Colonic mucosa (tissue), 4 donors: ENCODE data around the gene CDH15. TPM values are rescaled to one million over a fixed set of nuclear protein-coding genes. Genes with fewer than 3 reads are reported as not detected.

ENCODE experiments used
- DNase-seq: peaks from one replicate; pipeline ENCODE4 v3.0.0-alpha.2; 2020
- H3K27ac ChIP-seq: fragments of 200-600 bp; one replicate; pipeline ENCODE4 v1.8.0; 2021
- H3K27me3 ChIP-seq: fragments of 200-600 bp; one replicate; pipeline ENCODE4 v1.8.0; 2021
- H3K36me3 ChIP-seq: fragments of 200-600 bp; one replicate; pipeline ENCODE4 v1.8.0; 2021
- H3K4me1 ChIP-seq: fragments of 200-600 bp; one replicate; pipeline ENCODE4 v1.8.0; 2021; ENCODE audit warnings: mild to moderate bottlenecking
- H3K4me3 ChIP-seq: fragments of 200-600 bp; one replicate; pipeline ENCODE4 v1.8.0; 2021
- H3K9ac ChIP-seq, 2 donors: one replicate each; pipeline ENCODE4 v1.7.0; 2013; ENCODE audit warnings: control low read depth in 2 of 2, low read depth in 2 of 2, low read length in 2 of 2
- H3K9me3 ChIP-seq: fragments of 200-600 bp; one replicate; pipeline ENCODE4 v1.8.0; 2021
- intact Hi-C: fragments of 100-400 bp; cut with DNase I; formaldehyde crosslinking; loops from one replicate; pipeline ENCODE4 v1.14.1; 2022
- total RNA-seq, 2 donors: library from RNA; stranded (reverse); fragmentation: NEBNext Ultra II Directional in 1 of 2; extraction: Animal tissue kit (Norgen Biotek cat#: 25700) in 1 of 2; gene quantifications; one replicate each; pipeline ENCODE4 v1.2.1, GENCODE V29; 2021
- TF ChIP-seq, protein P1 (sequence below): fragments of 200-600 bp; IDR thresholded peaks from one replicate; pipeline ENCODE4 v1.8.0; 2022; ENCODE audit warnings: antibody characterized with exemption, mild to moderate bottlenecking
- donor health status: healthy.
- donor health status: DM: no; HTN: no; CAD: no.
- donor health status: DM: no; HTN: no; CAD: no.

Gene CDH15
- total RNA-seq, 2 donors from 2014 or later, result not detected

DNA sequence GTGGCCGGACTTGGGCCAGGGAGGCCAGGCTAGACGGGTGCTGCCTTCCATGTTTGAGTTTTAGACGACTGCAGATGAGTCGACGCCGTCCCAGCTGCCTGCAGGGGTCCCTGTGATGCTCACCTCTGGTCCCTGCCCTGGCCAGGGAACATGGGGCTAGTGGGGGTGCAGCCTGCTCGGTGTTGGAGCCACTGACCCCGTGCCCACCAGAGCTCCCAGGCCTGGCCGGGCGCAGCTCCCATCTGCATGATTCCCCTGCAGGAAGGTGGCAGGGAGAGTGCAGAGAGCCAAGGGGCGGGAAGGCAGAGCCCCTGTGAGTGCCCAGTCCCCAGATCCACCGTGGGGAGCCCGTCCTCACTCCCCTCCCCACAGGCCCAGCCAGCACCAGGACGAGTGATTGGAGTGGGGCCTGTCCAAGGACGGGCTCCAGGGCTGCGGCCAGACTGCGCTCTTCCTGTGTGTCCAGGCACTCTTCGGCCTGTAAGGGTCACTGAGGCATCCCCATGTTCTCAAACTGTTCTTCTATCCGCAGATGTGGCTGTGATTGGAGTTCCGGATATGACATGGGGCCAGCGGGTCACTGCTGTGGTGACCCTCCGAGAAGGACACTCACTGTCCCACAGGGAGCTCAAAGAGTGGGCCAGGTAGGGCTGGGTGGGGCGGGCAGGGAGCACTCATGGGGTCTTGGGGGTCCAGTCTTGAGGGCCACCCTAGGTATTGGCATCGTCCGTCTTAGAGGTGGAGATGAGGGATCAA is 26.0 kb upstream of the CDH15 start:
- Histone ChIP-seq H3K27ac (no peak overlapping the region), H3K9ac (no peak overlapping the region), H3K4me1 (no peaks in the 10 kb centered on the region), H3K4me3 (no peak overlapping the region), H3K27me3 (no peaks in the 10 kb centered on the region), H3K9me3 (no peaks in the 10 kb centered on the region), H3K36me3 (peaks cover 4% of the 10 kb centered on the region)
- DNase-seq, result no peak
- intact Hi-C loops, result no loop called here
- TF ChIP-seq, protein P1, sequence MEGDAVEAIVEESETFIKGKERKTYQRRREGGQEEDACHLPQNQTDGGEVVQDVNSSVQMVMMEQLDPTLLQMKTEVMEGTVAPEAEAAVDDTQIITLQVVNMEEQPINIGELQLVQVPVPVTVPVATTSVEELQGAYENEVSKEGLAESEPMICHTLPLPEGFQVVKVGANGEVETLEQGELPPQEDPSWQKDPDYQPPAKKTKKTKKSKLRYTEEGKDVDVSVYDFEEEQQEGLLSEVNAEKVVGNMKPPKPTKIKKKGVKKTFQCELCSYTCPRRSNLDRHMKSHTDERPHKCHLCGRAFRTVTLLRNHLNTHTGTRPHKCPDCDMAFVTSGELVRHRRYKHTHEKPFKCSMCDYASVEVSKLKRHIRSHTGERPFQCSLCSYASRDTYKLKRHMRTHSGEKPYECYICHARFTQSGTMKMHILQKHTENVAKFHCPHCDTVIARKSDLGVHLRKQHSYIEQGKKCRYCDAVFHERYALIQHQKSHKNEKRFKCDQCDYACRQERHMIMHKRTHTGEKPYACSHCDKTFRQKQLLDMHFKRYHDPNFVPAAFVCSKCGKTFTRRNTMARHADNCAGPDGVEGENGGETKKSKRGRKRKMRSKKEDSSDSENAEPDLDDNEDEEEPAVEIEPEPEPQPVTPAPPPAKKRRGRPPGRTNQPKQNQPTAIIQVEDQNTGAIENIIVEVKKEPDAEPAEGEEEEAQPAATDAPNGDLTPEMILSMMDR, result no peak

GRCh38 chr16:89146211-89147005 is 25.1 kb upstream of the CDH15 start:
- Histone ChIP-seq H3K27ac (no peak overlapping the region), H3K36me3 (peaks cover 4% of the 10 kb centered on the region), H3K4me1 (no peaks in the 10 kb centered on the region), H3K9me3 (no peaks in the 10 kb centered on the region), H3K4me3 (no peak overlapping the region), H3K9ac (no peak overlapping the region), H3K27me3 (no peaks in the 10 kb centered on the region)
- TF ChIP-seq, protein P1, result no peak
- intact Hi-C loops, result no loop called here
- no peak for DNase-seq

GRCh38 chr16:89147085-89147817 is 24.3 kb upstream of the CDH15 start:
- intact Hi-C loops, result no loop called here
- Histone ChIP-seq H3K36me3 (peaks cover 4% of the 10 kb centered on the region), H3K4me1 (no peaks in the 10 kb centered on the region), H3K4me3 (no peak overlapping the region), H3K9ac (no peak overlapping the region), H3K27me3 (no peaks in the 10 kb centered on the region), H3K27ac (no peak overlapping the region), H3K9me3 (no peaks in the 10 kb centered on the region)
- DNase-seq, result no peak
- TF ChIP-seq, protein P1, result no peak

GRCh38 chr16:89149386-89149785 is 22.2 kb upstream of the CDH15 start:
- Histone ChIP-seq H3K9me3 (no peaks in the 10 kb centered on the region), H3K27ac (no peak overlapping the region), H3K9ac (no peak overlapping the region), H3K36me3 (peaks cover 4% of the 10 kb centered on the region), H3K4me3 (no peak overlapping the region), H3K27me3 (no peaks in the 10 kb centered on the region), H3K4me1 (no peaks in the 10 kb centered on the region)
- no peak for DNase-seq
- TF ChIP-seq, protein P1, result no peak
- intact Hi-C loops, result no loop called here

- peaks cover 4% of the 10 kb centered on the region for H3K36me3 ChIP-seq
These were observed 21.3 kb upstream of the CDH15 start for GRCh38 chr16:89150090-89150835.

More at GRCh38 chr16:89150090-89150835, 21.3 kb upstream of the CDH15 start:
- TF ChIP-seq, protein P1, result no peak
- no peaks in the 10 kb centered on the region for H3K9me3 ChIP-seq
- no peak overlapping the region for H3K4me3 ChIP-seq
- H3K27me3 ChIP-seq, result no peaks in the 10 kb centered on the region
- H3K27ac ChIP-seq, result no peak overlapping the region
- intact Hi-C loops, result no loop called here
- no peak for DNase-seq
- H3K4me1 ChIP-seq, result no peaks in the 10 kb centered on the region
- no peak overlapping the region for H3K9ac ChIP-seq
